OCI-LY7 (cell line): ENCODE data around the gene PTPA.

Experiments used
- CTCF ChIP-seq: fragments of 200-600 bp; sonication (generic); conservative IDR thresholded peaks from 2 replicates; pipeline ENCODE4 v1.5.1; 2014; ENCODE audit warnings: mild to moderate bottlenecking, antibody characterized with exemption, low read length, moderate library complexity, mixed read lengths
- EZH2phosphoT487 ChIP-seq: fragments of 200-600 bp; sonication (generic); IDR thresholded peaks from 2 replicates; pipeline ENCODE4 v1.6.1; 2018; ENCODE audit warnings: low read depth, borderline replicate concordance, mild to moderate bottlenecking, mixed run types, antibody characterized with exemption, low read length, moderate library complexity, mixed read lengths

- TF ChIP-seq CTCF (peak; percentile 99), EZH2phosphoT487 (no peak)
These were observed 32.1 kb downstream of the PTPA start for GRCh38 chr9:129143031-129143927.
